ENCODE results near the gene CCIN. TPM values are rescaled to one million over a fixed set of nuclear protein-coding genes. Genes with fewer than 3 reads are reported as not detected.
"Not testable (repeated sequence)": the region's sequence is repeated elsewhere in the genome, so short reads cannot be mapped to it uniquely, and the experiment has no call there.

Gene CCIN
- total RNA-seq, 1 experiment from 2014 or later = 0.17 TPM

GRCh38 chr9:36161187-36161586 is 8.0 kb upstream of the CCIN start:
- Histone ChIP-seq H3K4me3 (ENCODE audit: insufficient read depth, low read depth, low read length) (no peak overlapping the region), H3K27me3 (ENCODE audit: control insufficient read depth, insufficient read depth, low read length) (no peaks in the 10 kb centered on the region), H3K36me3 (replicated peaks; ENCODE audit: control insufficient read depth, insufficient read depth, low read length) (no peaks in the 10 kb centered on the region)
- no peak for DNase-seq

GRCh38 chr9:36162211-36162738 is 6.9 kb upstream of the CCIN start:
- peak; percentile 15 for DNase-seq
- H3K4me3 ChIP-seq (ENCODE audit: insufficient read depth, low read depth, low read length) = no peak overlapping the region
- H3K36me3 ChIP-seq (replicated peaks; ENCODE audit: control insufficient read depth, insufficient read depth, low read length) = no peaks in the 10 kb centered on the region
- H3K27me3 ChIP-seq (ENCODE audit: control insufficient read depth, insufficient read depth, low read length) = no peaks in the 10 kb centered on the region

GRCh38 chr9:36163049-36163785 is 6.0 kb upstream of the CCIN start:
- no peaks in the 10 kb centered on the region for H3K27me3 ChIP-seq (ENCODE audit: control insufficient read depth, insufficient read depth, low read length)
- no peak overlapping the region for H3K4me3 ChIP-seq (ENCODE audit: insufficient read depth, low read depth, low read length)
- no peaks in the 10 kb centered on the region for H3K36me3 ChIP-seq (replicated peaks; ENCODE audit: control insufficient read depth, insufficient read depth, low read length)
- peak; percentile 93 for DNase-seq

GRCh38 chr9:36163786-36164170 is 5.4 kb upstream of the CCIN start:
- DNase-seq = peak; percentile 37
- no peaks in the 10 kb centered on the region for H3K27me3 ChIP-seq (ENCODE audit: control insufficient read depth, insufficient read depth, low read length)
- no peaks in the 10 kb centered on the region for H3K36me3 ChIP-seq (replicated peaks; ENCODE audit: control insufficient read depth, insufficient read depth, low read length)
- no peak overlapping the region for H3K4me3 ChIP-seq (ENCODE audit: insufficient read depth, low read depth, low read length)

- H3K4me3 ChIP-seq (ENCODE audit: insufficient read depth, low read depth, low read length) = no peak overlapping the region
- H3K27me3 ChIP-seq (ENCODE audit: control insufficient read depth, insufficient read depth, low read length) = no peaks in the 10 kb centered on the region
- H3K36me3 ChIP-seq (replicated peaks; ENCODE audit: control insufficient read depth, insufficient read depth, low read length) = no peaks in the 10 kb centered on the region
- no peak for DNase-seq
Measured at GRCh38 chr9:36164372-36164771, 4.8 kb upstream of the CCIN start.

GRCh38 chr9:36164989-36165388 is 4.2 kb upstream of the CCIN start:
- H3K36me3 ChIP-seq (replicated peaks; ENCODE audit: control insufficient read depth, insufficient read depth, low read length) = no peaks in the 10 kb centered on the region
- peak; percentile 37 for DNase-seq
- H3K27me3 ChIP-seq (ENCODE audit: control insufficient read depth, insufficient read depth, low read length) = no peaks in the 10 kb centered on the region
- no peak overlapping the region for H3K4me3 ChIP-seq (ENCODE audit: insufficient read depth, low read depth, low read length)

GRCh38 chr9:36165826-36166167 is 3.4 kb upstream of the CCIN start:
- H3K4me3 ChIP-seq (ENCODE audit: insufficient read depth, low read depth, low read length) = peak overlapping the region; percentile 47; the same call in 1 of the 2 replicates
- no peak for DNase-seq
- no peaks in the 10 kb centered on the region for H3K27me3 ChIP-seq (ENCODE audit: control insufficient read depth, insufficient read depth, low read length)

GRCh38 chr9:36166168-36166927 is 2.8 kb upstream of the CCIN start:
- H3K36me3 ChIP-seq (replicated peaks; ENCODE audit: control insufficient read depth, insufficient read depth, low read length) = no peaks in the 10 kb centered on the region
- DNase-seq = peak; percentile 98
- H3K4me3 ChIP-seq (ENCODE audit: insufficient read depth, low read depth, low read length) = peak overlapping the region; percentile 47
- no peaks in the 10 kb centered on the region for H3K27me3 ChIP-seq (ENCODE audit: control insufficient read depth, insufficient read depth, low read length)

More at GRCh38 chr9:36165826-36166167, 3.4 kb upstream of the CCIN start:
- H3K36me3 ChIP-seq (replicated peaks; ENCODE audit: control insufficient read depth, insufficient read depth, low read length) = no peaks in the 10 kb centered on the region

GRCh38 chr9:36169708-36170107 is 520 bp downstream of the CCIN start:
- no peaks in the 10 kb centered on the region for H3K27me3 ChIP-seq (ENCODE audit: control insufficient read depth, insufficient read depth, low read length)
- DNase-seq = no peak
- no peaks in the 10 kb centered on the region for H3K36me3 ChIP-seq (replicated peaks; ENCODE audit: control insufficient read depth, insufficient read depth, low read length)
- H3K4me3 ChIP-seq (ENCODE audit: insufficient read depth, low read depth, low read length) = no peak overlapping the region

- no peak overlapping the region for H3K4me3 ChIP-seq (ENCODE audit: insufficient read depth, low read depth, low read length)
Measured at GRCh38 chr9:36170531-36170930, 1.3 kb downstream of the CCIN start.

GRCh38 chr9:36173861-36174260 is 4.7 kb downstream of the CCIN start:
- no peaks in the 10 kb centered on the region for H3K27me3 ChIP-seq (ENCODE audit: control insufficient read depth, insufficient read depth, low read length)
- DNase-seq = no peak
- no peaks in the 10 kb centered on the region for H3K36me3 ChIP-seq (replicated peaks; ENCODE audit: control insufficient read depth, insufficient read depth, low read length)
- no peak overlapping the region for H3K4me3 ChIP-seq (ENCODE audit: insufficient read depth, low read depth, low read length)

More at GRCh38 chr9:36170531-36170930, 1.3 kb downstream of the CCIN start:
- DNase-seq = no peak
- no peaks in the 10 kb centered on the region for H3K27me3 ChIP-seq (ENCODE audit: control insufficient read depth, insufficient read depth, low read length)
- H3K36me3 ChIP-seq (replicated peaks; ENCODE audit: control insufficient read depth, insufficient read depth, low read length) = no peaks in the 10 kb centered on the region

- Histone ChIP-seq H3K36me3 (replicated peaks; ENCODE audit: control insufficient read depth, insufficient read depth, low read length) (no peaks in the 10 kb centered on the region), H3K4me3 (ENCODE audit: insufficient read depth, low read depth, low read length) (no peak overlapping the region), H3K27me3 (ENCODE audit: control insufficient read depth, insufficient read depth, low read length) (no peaks in the 10 kb centered on the region)
- no peak for DNase-seq
Measured at GRCh38 chr9:36174271-36174670, 5.1 kb downstream of the CCIN start.

GRCh38 chr9:36174731-36175130 is 5.5 kb downstream of the CCIN start:
- H3K4me3 ChIP-seq (ENCODE audit: insufficient read depth, low read depth, low read length) = no peak overlapping the region
- H3K27me3 ChIP-seq (ENCODE audit: control insufficient read depth, insufficient read depth, low read length) = no peaks in the 10 kb centered on the region
- no peaks in the 10 kb centered on the region for H3K36me3 ChIP-seq (replicated peaks; ENCODE audit: control insufficient read depth, insufficient read depth, low read length)
- DNase-seq = no peak

GRCh38 chr9:36175209-36175608 is 6.0 kb downstream of the CCIN start:
- not testable (repeated sequence) for H3K27me3 ChIP-seq (ENCODE audit: control insufficient read depth, insufficient read depth, low read length); DNase-seq; H3K36me3 ChIP-seq (replicated peaks; ENCODE audit: control insufficient read depth, insufficient read depth, low read length); H3K4me3 ChIP-seq (ENCODE audit: insufficient read depth, low read depth, low read length)

GRCh38 chr9:36176496-36176895 is 7.3 kb downstream of the CCIN start:
- not testable (repeated sequence) for H3K36me3 ChIP-seq (replicated peaks; ENCODE audit: control insufficient read depth, insufficient read depth, low read length); H3K27me3 ChIP-seq (ENCODE audit: control insufficient read depth, insufficient read depth, low read length); H3K4me3 ChIP-seq (ENCODE audit: insufficient read depth, low read depth, low read length); DNase-seq
